NK-92 (cell line): ENCODE results near the gene BCR.

Source experiments
- DNase-seq: peaks from one replicate; lab custom pipeline; 2025; ENCODE audit not compliant: unreplicated experiment; lab: John Stamatoyannopoulos, UW

The BCR gene

GRCh38 chr22:23150762-23151161 is 29.5 kb upstream of the BCR start:
- no peak for DNase-seq

- no peak for DNase-seq
Measured at GRCh38 chr22:23151827-23152226, 28.5 kb upstream of the BCR start.

- no peak for DNase-seq
Measured at GRCh38 chr22:23152238-23153114, 27.8 kb upstream of the BCR start.

GRCh38 chr22:23153994-23154393 is 26.3 kb upstream of the BCR start:
- no peak for DNase-seq

- no peak for DNase-seq
Measured at GRCh38 chr22:23154461-23154860, 25.8 kb upstream of the BCR start.

GRCh38 chr22:23155143-23155542 is 25.2 kb upstream of the BCR start:
- no peak for DNase-seq

- no peak for DNase-seq
Measured at GRCh38 chr22:23155831-23156230, 24.5 kb upstream of the BCR start.

- DNase-seq, result no peak
Measured at GRCh38 chr22:23156286-23156685, 24.0 kb upstream of the BCR start.

GRCh38 chr22:23157560-23158515 is 22.5 kb upstream of the BCR start:
- DNase-seq, result no peak

GRCh38 chr22:23158516-23159290 is 21.6 kb upstream of the BCR start:
- DNase-seq, result no peak

GRCh38 chr22:23159291-23159630 is 21.0 kb upstream of the BCR start:
- no peak for DNase-seq

- no peak for DNase-seq
Measured at GRCh38 chr22:23161029-23161428, 19.3 kb upstream of the BCR start.

- DNase-seq, result no peak
Measured at GRCh38 chr22:23161574-23161973, 18.7 kb upstream of the BCR start.

- DNase-seq, result no peak
Measured at GRCh38 chr22:23163665-23164064, 16.6 kb upstream of the BCR start.

- no peak for DNase-seq
Measured at GRCh38 chr22:23164091-23164490, 16.2 kb upstream of the BCR start.

- no peak for DNase-seq
Measured at GRCh38 chr22:23166042-23166831, 14.1 kb upstream of the BCR start.

GRCh38 chr22:23166841-23167616 is 13.3 kb upstream of the BCR start:
- DNase-seq, result no peak

GRCh38 chr22:23168391-23169042 is 11.8 kb upstream of the BCR start:
- no peak for DNase-seq

- no peak for DNase-seq
Measured at GRCh38 chr22:23169043-23169406, 11.3 kb upstream of the BCR start.
